HG03280 (cell line): Measurements from ENCODE around the gene RNASE13.

Experiments used
- ATAC-seq: cut with Tn5 transposase; IDR thresholded peaks from one replicate; pipeline ENCODE4 v1.9.1; 2021; ENCODE audit warnings: mild to moderate bottlenecking, moderate library complexity; ENCODE audit not compliant: unreplicated experiment

Gene RNASE13

GRCh38 chr14:21066882-21067502, 32.4 kb upstream of the RNASE13 start:
- no peak for ATAC-seq

GRCh38 chr14:21063479-21063878, 28.9 kb upstream of the RNASE13 start:
- ATAC-seq: no peak

GRCh38 chr14:21061347-21061668, 26.7 kb upstream of the RNASE13 start:
- ATAC-seq: no peak

GRCh38 chr14:21060614-21061346, 26.2 kb upstream of the RNASE13 start:
- ATAC-seq: no peak

- no peak for ATAC-seq
These were observed 25.4 kb upstream of the RNASE13 start for GRCh38 chr14:21059842-21060613.

GRCh38 chr14:21058903-21059302, 24.3 kb upstream of the RNASE13 start:
- ATAC-seq: no peak

GRCh38 chr14:21057803-21058675, 23.4 kb upstream of the RNASE13 start, which contains the start of gene RNASE8:
RNASE8 (plus strand) TSS chr14:21057822; CDS start chr14:21057893, 71 bp downstream.
- no peak for ATAC-seq

- ATAC-seq: no peak
These were observed 22.0 kb upstream of the RNASE13 start for GRCh38 chr14:21056520-21057163.

- no peak for ATAC-seq
These were observed 21.0 kb upstream of the RNASE13 start for GRCh38 chr14:21055432-21056117.

GRCh38 chr14:21054768-21055145, 20.1 kb upstream of the RNASE13 start:
- no peak for ATAC-seq

GRCh38 chr14:21054123-21054767, 19.6 kb upstream of the RNASE13 start:
- no peak for ATAC-seq

GRCh38 chr14:21053184-21054122, 18.8 kb upstream of the RNASE13 start:
- ATAC-seq: no peak

- no peak for ATAC-seq
These were observed 16.0 kb upstream of the RNASE13 start for GRCh38 chr14:21050597-21050996.

- no peak for ATAC-seq
These were observed 14.7 kb upstream of the RNASE13 start for GRCh38 chr14:21049271-21049673.

- ATAC-seq: no peak
These were observed 14.0 kb upstream of the RNASE13 start for GRCh38 chr14:21048638-21049037.

- ATAC-seq: no peak
These were observed 12.8 kb upstream of the RNASE13 start for GRCh38 chr14:21047378-21047781.

GRCh38 chr14:21043974-21044618, 9.5 kb upstream of the RNASE13 start:
- no peak for ATAC-seq
